COLO829 (cell line): ENCODE data around the gene BCDIN3D.
"Not testable (repeated sequence)": the region's sequence is repeated elsewhere in the genome, so short reads cannot be mapped to it uniquely, and the experiment has no call there.

Experiments
- DNase-seq: peaks from one replicate; pipeline ENCODE4 v3.0.0; 2012; ENCODE audit warnings: low spot score

Gene BCDIN3D

DNA sequence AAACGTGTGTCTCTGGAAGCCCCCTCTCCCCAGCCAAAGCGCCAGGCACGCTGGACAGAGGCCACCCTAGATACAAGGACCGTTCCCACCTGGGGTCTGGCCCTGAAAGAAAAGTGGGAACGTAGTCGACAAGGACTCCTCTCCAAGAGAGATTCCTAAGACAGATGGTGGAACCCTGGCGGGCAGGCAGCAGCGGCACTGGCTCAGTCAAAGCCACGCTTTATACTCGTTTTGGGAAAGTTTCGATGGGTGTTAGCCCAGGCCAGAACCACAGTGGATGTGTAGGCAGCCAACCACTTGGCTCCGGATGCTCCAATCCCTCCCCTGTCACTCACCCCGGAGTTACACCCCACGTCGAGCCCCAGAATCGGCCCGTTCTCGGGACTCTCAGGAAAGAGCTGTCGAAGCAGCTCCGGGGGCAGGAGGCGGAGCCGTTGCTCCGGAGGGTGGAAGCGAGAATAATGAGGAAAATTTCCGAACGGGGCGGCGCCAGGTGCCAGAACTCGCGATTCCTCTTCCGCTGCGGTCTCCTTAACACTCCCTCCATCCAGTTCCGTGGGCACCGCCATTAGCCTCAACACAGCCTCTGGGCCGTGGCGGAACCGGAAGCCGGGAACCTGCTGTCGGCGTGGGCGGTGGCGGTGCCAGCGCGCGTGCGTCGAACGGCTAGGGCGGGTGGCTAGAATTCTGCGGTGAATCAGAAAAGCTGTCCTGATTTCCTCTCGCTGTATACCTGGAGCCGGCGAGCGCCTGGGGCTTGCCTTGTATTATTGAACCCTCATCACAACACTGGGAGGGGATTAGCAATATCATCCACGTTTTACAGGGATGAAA is at the start of gene BCDIN3D:
Gene BCDIN3D (minus strand): TSS at position 588 of the 834 bp plus-strand sequence. CDS start 19 bp downstream, at position 569.
- DNase-seq: peak; percentile 78

DNA sequence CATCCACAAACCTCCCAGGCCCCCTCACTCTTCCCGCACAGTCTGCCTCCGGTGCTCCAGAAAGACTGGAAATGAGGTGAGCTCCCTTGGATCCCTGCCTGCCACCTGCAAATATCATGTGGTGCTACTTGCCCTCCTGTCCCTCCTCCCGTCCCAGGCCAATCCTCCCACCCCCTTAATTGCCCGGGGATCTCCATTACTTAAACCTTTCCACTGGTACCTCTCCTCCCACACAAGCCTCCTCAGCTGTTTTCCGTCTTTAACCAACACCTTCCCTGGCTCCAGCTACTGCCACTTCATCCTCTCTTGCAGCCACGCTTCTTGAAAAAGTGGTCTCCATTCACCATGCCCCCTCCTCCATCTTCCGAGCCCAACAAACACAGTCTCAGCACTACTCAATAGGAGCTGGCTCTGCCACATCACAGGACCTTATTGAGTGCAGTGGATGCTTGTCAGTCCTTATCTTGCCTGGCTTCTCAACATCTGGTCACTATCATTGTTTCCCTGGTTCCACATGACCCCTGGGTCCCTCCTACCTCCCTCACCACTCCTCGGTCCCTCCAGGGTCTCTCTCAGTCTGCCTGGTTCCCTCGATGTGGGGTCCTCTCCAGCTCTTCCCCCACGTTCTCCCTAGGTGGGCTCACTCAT is 49.3 kb upstream of the BCDIN3D start:
- no peak for DNase-seq

DNA sequence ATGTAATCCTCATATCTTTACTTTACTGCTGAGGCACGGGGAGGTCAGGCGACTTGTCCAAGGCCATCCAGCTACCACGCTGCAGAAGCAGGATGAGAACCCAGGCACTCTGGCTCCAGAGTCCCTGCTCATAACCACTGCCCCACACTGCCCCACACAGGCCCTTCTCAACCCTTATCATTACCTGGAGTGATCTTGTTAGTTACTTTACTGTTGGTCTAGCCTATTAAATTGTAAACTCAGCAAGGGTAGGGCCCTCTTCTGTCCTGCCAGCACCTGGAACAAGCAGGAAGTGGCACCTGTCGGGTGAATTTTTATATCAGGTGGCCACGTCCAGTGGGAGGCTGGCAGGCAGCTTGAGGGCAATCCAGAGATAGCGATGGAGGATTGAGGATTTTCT is 48.6 kb upstream of the BCDIN3D start:
- no peak for DNase-seq

DNA sequence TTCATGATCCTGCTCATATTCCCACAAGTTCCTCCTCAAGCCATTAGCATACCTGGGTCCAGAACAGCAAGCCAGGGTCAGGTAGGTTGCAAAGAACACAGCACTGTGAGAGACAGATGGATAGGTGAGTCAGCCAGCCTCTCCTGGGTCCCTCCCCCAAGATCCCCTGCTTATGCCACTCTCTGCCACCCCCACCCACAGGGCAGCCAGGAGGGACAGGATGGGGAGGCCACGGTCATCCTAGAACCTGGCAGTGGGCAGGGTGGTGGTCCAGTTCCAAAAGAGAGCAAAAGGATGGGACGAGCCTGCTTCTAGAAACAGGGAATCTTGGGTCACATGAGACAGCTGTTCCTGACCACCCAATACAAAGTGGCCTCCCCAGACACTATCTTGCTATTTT is 48.1 kb upstream of the BCDIN3D start:
- DNase-seq: no peak

GRCh38 chr12:49890096-49890461 is 47.2 kb upstream of the BCDIN3D start:
- DNase-seq: no peak

DNA sequence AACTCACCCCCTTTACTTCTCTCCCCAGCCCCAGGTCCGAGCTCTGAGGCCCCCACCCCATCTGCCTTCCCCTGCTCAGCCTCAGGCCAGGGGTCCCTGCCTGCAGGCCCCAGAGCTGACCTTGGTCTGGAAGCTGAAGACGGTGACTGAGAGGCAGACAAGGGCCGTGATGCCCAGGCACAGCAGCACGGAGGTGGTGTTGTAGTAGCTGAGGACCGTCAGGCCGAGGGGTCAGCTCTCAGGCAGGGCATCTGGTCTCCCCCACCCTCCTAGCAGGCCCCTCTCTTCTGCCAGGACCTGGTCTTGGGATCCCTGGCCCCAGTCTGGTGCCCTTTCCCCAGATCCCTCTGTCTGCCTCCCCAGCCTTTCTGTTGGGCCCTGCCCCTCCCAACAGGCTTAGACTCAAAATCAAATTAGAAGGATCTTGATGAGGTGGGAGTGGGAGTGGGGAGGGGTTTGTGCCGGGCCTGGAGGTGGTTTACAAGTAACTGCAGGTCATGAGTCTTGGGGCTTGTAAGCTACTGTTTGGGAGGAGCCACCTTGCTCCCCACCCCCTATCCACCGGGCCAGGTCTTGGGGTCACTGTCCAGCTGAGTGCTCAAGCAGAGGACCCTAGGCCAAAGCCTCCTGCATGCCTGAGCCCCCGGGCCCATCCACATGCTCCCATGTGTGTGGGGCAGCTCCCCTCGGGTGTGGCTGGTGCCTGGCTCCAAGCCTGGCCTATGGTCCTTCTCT is 46.6 kb upstream of the BCDIN3D start:
- no peak for DNase-seq

GRCh38 chr12:49888461-49889151 is 45.7 kb upstream of the BCDIN3D start:
- DNase-seq: no peak

- DNase-seq: no peak
Measured at GRCh38 chr12:49887536-49888401, 44.9 kb upstream of the BCDIN3D start.

DNA sequence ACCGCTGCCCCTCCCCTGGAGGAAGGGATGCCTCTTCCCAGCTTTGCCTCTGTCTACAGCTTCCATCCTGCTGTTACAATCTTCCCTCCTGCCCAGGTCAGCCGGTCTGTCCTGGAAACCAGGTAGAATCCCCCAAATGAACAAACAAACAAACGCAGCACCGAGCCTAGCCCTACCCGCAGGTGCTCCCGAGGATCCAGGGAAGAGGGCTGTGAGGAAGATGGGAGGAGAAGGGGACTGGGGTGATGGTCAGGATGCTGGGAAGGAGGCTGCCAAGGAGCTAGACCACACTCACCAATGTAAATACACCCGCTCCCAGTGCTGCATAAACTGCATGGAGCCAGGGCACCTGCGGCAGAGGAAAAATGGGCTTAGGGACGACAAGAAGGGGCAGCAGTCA is 44.2 kb upstream of the BCDIN3D start:
- no peak for DNase-seq

DNA sequence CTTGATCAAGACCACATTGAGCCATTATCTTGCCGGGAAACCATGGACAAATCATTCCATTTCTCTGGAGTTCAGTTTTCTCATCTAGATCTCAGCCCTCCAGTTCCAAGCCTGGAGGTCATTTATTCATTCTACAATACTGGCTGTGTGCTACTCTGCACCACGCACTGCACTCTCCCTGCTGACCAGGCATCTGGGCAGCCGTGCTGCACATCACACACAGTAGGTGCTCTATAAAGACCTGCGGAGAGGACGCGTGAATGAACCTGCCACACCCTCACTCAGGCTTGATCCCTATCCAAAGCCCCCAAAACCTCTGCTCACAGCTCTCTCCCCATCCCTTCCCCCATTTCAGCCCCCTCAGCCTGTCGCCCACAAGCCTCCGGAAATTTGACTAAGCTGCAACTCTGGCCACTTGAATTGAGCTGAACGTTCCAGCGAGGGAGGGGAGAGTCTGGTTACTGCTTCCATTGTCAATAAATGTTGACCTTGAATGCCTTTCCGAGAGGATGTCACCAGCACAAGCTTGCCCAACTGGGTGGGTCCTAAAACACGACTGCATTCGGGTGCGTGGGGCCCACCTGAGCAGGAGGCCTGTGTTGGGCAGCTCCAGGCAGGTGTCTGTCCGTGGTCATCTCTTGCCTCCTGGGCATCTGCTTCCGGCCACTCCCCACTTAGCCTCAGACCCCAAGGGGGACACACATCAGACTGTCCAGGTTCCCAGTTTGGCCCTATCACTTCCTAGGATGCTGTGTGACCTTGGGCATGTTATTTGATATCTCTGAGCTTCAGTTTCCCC is 43.0 kb upstream of the BCDIN3D start:
- no peak for DNase-seq

- DNase-seq: no peak
Measured at GRCh38 chr12:49885118-49885517, 42.2 kb upstream of the BCDIN3D start.

DNA sequence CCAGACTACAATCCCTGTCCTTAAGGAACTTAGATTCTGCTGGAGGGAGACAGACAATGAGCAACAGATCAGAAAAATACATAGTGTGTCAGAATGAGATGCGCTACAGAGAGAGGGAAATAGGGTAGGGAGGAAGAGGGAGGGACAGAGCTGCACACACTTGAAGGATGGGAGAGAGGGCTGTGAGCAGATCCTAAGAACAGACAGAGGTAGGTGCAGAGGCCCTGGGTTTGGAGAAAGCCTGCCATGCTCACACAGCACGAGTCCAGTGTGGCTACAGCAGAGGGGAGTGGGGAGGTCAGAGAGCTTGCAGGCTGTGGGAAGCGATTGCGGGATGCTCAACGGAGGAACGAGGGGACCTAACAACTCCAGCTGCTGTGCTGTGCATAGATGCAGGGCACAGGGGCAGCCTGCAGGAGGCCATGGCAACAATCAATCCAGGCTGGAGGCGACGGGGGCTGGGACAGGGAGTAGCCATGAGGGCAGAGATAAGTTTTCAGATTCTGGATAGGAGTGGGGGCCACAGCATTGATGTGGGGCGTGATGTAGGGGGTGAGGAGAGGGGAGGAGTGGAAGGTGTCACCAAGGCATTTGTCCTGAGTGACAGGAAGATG is 40.1 kb upstream of the BCDIN3D start:
- no peak for DNase-seq

GRCh38 chr12:49882248-49882850 is 39.4 kb upstream of the BCDIN3D start:
- DNase-seq: no peak

DNA sequence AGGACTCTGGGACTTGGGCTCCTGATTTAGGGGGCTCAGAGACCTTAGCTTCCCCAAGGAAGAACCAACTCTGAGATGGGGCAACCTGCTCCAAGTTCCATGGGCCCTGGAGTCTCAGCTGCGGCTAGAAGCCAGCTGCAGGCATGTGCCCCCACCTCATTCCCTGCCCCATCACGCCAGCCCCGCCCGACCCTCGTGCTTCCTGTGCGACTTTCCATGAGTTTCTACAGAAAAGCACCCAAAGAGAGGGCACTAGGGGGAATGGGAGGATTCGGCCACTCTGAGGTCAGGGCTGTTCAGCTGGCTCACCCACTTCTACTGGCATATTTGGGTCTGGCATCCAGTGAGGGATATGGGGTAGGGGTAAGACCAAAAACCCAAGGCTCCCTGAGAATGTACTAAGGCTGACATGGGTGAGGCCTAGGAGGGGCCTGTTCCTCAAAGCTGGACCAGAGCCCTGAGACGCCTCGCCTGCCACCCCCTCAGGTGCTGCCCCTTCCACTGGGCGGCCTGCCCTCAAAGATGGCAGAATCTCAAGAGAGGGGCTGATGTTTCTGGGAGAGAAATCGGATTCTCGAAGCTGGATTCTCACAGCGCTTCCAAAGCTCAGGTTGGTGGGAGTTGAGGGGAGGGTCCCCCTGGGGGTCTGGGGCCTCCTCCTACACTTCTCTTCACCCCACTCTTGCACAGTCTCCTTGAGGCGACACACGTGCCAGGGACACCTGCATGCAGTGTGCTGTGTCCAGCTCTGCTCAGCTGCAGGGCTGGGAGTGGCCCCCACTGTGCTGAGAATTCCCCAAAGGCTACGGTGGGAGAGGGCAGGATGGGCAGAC is 38.7 kb upstream of the BCDIN3D start:
- DNase-seq: no peak

DNA sequence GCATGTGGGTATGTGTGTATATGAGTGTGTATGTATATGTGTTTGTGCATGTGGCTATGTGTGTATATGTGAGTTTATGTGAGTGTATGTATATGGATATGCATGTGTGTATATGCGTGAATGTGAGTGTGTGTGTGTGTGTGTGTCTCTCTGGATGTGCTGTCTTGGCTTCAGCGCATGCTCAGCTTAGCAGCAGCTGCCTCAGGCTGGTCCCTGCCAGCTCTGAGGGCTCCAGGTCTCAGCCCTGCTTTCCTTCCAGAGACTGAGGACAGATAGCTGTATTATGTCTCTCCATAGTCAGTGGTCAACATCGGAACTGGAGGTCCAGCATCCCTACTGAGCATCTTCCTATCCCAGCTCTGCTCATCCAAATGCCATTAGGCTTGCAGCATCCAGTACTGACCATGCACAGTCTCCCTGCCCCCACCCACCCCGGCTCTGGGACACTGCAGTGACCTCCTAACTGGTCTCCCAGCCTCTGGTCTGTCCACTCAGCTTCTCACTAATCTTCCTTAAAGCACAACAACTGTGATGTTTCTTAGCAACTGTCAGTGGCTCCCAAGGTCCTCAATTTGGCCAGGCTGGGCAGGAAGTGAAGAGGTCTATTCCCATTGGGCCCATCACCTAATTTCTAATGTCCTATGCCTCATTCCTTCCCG is 38.0 kb upstream of the BCDIN3D start:
- DNase-seq: no peak

- not testable (repeated sequence) for DNase-seq
Measured at GRCh38 chr12:49879065-49879464, 36.2 kb upstream of the BCDIN3D start.

GRCh38 chr12:49878021-49878420 is 35.1 kb upstream of the BCDIN3D start:
- no peak for DNase-seq

GRCh38 chr12:49877066-49877465 is 34.2 kb upstream of the BCDIN3D start:
- DNase-seq: no peak
